Measurements from ENCODE around the gene SLC12A2. TPM values are rescaled to one million over a fixed set of nuclear protein-coding genes. Genes with fewer than 3 reads are reported as not detected.

SLC12A2 gene
- total RNA-seq, 1 experiment from 2014 or later, result 31.4 TPM

GRCh38 chr5:128213340-128213739, 129.8 kb downstream of the SLC12A2 start:
- Histone ChIP-seq H3K9me3 (replicated peaks) (no peaks in the 10 kb centered on the region), H3K27me3 (no peaks in the 10 kb centered on the region), H3K27ac (no peak overlapping the region), H3K4me1 (peaks cover 2% of the 10 kb centered on the region; the same call in 1 of the 2 replicates), H3K4me3 (no peak overlapping the region), H3K36me3 (no peaks in the 10 kb centered on the region)
- peak; percentile 56 to 75 for DNase-seq

GRCh38 chr5:128213833-128214232, 130.3 kb downstream of the SLC12A2 start:
- Histone ChIP-seq H3K4me1 (peaks cover 2% of the 10 kb centered on the region; the same call in 1 of the 2 replicates), H3K9me3 (replicated peaks) (no peaks in the 10 kb centered on the region), H3K36me3 (no peaks in the 10 kb centered on the region), H3K4me3 (no peak overlapping the region), H3K27me3 (no peaks in the 10 kb centered on the region), H3K27ac (no peak overlapping the region)
- DNase-seq, result no peak

DNA sequence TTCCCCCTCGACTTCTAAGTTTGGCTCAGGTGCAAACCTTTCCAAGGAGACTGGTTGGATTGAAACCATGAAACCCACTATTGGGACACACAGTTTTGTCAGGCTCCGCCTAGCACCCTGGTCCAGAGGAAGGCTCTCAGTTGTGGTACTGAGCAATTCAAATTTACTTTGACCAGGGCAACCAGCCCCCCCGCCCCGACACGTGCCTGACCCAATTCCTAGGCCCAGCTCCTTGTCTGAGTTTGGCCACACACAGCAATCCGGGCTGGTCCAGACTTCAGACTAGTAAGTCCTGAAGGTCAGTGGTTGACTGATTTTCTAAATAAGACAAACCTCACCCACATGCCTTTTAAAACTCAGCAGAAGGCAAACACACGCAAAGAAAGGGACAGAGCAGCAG, 132.7 kb downstream of the SLC12A2 start:
- H3K4me1 ChIP-seq, result peaks cover 2% of the 10 kb centered on the region; the same call in 1 of the 2 replicates
- H3K27ac ChIP-seq, result no peak overlapping the region
- no peaks in the 10 kb centered on the region for H3K9me3 ChIP-seq (replicated peaks)
- H3K4me3 ChIP-seq, result no peak overlapping the region
- DNase-seq, result no peak
- no peaks in the 10 kb centered on the region for H3K27me3 ChIP-seq
- H3K36me3 ChIP-seq, result no peaks in the 10 kb centered on the region

DNA sequence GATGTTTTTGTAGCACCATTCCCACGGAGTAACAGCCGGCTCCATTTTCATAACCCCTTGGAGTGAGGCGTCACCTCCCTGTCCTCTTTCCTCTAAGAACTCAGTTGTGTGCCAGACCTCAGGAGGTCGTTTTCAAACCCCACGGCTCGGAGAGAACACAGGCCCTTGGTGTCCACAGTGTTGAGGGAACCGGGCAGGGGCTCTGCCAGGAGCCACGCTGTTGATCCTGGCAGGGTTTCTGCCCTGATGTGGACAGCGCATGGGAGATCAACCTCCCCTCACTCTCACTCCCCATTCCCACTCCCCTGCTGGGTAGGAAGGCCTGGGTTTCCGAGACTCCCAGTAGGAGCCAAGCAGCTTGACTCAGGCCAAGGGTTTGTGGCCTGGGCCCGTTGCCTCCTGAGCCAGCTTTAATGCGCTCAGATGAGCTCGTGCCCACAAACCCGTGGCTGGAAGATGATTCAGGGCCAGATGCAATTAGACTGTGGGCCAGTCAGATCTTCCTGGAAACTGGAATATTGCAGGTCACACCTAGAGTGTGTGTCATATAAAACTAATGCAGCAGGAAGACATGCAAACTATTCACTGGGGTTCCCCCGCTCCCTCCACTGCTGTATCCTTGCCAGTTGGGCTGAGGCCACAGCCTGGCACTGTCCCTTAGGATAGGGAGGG, 133.4 kb downstream of the SLC12A2 start:
- Histone ChIP-seq H3K27ac (no peak overlapping the region), H3K9me3 (replicated peaks) (no peaks in the 10 kb centered on the region), H3K36me3 (no peaks in the 10 kb centered on the region), H3K27me3 (no peaks in the 10 kb centered on the region), H3K4me1 (peaks cover 2% of the 10 kb centered on the region; the same call in 1 of the 2 replicates), H3K4me3 (no peak overlapping the region)
- DNase-seq, result no peak

DNA sequence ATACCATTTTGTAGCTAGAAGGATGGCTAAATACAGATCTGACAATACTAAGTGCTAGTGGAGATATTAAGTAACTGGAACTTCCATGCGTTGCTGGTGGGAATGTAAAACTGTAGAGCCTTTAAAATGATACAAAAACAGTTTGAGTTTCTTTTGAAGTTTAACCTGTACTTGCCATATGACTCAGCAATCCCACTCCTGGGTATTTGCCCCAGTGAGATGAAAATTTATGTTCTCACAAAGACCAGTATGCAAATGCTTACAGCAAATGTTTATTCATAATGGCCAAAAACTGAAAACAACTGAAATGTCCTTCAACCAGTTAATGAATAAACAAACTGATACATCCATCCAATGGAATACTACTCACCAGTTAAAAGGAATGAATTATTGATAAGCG, 137.3 kb downstream of the SLC12A2 start:
- H3K4me1 ChIP-seq, result peaks cover 11% of the 10 kb centered on the region
- H3K9me3 ChIP-seq (replicated peaks), result no peaks in the 10 kb centered on the region
- no peak for DNase-seq
- H3K27me3 ChIP-seq, result no peaks in the 10 kb centered on the region
- H3K36me3 ChIP-seq, result no peaks in the 10 kb centered on the region
- H3K4me3 ChIP-seq, result no peak overlapping the region
- no peak overlapping the region for H3K27ac ChIP-seq

GRCh38 chr5:128224336-128224735, 140.8 kb downstream of the SLC12A2 start:
- H3K36me3 ChIP-seq, result no peaks in the 10 kb centered on the region
- no peaks in the 10 kb centered on the region for H3K27me3 ChIP-seq
- peaks cover 24% of the 10 kb centered on the region for H3K4me1 ChIP-seq
- DNase-seq, result no peak
- H3K4me3 ChIP-seq, result no peak overlapping the region
- H3K9me3 ChIP-seq (replicated peaks), result no peaks in the 10 kb centered on the region
- H3K27ac ChIP-seq, result no peak overlapping the region

DNA sequence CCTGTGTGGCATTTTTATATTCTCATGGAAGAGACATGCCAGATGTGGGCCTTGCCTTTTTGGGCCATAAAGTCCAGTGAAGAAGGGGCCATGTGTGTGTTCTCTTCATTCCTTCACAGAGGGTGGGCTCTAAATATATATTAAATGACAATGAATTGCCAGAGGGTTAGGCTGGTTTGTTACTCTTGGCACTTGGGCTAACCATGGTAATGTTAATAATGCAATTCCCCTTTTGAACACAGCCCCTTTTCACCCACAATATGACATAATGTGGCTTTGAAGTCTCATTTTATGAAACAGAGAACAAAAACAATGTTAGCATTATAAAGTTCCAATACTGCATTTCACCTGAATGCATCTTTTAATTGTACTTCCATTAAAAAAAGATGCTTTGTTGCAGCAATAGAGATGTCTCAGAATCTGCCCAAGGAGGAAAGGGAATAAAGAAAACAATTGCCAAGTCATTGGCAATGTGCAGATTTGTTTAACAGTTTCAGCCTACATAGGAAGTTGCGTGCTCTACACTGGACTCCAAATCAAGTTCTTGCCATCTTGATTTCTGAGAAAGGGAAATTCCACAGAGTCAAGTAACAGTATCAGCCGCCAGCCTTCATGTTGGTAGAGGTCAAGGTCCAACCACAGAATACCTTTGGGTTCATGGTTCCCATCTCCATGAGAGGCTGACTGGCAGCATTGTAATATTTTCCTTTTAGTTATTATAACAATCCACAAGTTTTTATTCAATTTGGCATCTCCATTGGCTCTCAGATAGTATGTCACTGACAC, 141.9 kb downstream of the SLC12A2 start:
- Histone ChIP-seq H3K9me3 (replicated peaks) (no peaks in the 10 kb centered on the region), H3K4me3 (no peak overlapping the region), H3K4me1 (peaks cover 24% of the 10 kb centered on the region), H3K27ac (no peak overlapping the region), H3K27me3 (no peaks in the 10 kb centered on the region), H3K36me3 (no peaks in the 10 kb centered on the region)
- peak; percentile 57 to 79 for DNase-seq

- no peak overlapping the region for H3K27ac ChIP-seq
- H3K9me3 ChIP-seq (replicated peaks), result no peaks in the 10 kb centered on the region
- DNase-seq, result peak; percentile 17 to 19
- no peak overlapping the region for H3K4me3 ChIP-seq
- no peaks in the 10 kb centered on the region for H3K27me3 ChIP-seq
- H3K36me3 ChIP-seq, result no peaks in the 10 kb centered on the region
- peaks cover 24% of the 10 kb centered on the region for H3K4me1 ChIP-seq
Observed at GRCh38 chr5:128228008-128228407, 144.4 kb downstream of the SLC12A2 start.

GRCh38 chr5:128228521-128228920, 145.0 kb downstream of the SLC12A2 start:
- DNase-seq, result no peak
- H3K4me1 ChIP-seq, result peaks cover 24% of the 10 kb centered on the region
- no peaks in the 10 kb centered on the region for H3K27me3 ChIP-seq
- H3K36me3 ChIP-seq, result no peaks in the 10 kb centered on the region
- H3K9me3 ChIP-seq (replicated peaks), result no peaks in the 10 kb centered on the region
- no peak overlapping the region for H3K4me3 ChIP-seq
- no peak overlapping the region for H3K27ac ChIP-seq

DNA sequence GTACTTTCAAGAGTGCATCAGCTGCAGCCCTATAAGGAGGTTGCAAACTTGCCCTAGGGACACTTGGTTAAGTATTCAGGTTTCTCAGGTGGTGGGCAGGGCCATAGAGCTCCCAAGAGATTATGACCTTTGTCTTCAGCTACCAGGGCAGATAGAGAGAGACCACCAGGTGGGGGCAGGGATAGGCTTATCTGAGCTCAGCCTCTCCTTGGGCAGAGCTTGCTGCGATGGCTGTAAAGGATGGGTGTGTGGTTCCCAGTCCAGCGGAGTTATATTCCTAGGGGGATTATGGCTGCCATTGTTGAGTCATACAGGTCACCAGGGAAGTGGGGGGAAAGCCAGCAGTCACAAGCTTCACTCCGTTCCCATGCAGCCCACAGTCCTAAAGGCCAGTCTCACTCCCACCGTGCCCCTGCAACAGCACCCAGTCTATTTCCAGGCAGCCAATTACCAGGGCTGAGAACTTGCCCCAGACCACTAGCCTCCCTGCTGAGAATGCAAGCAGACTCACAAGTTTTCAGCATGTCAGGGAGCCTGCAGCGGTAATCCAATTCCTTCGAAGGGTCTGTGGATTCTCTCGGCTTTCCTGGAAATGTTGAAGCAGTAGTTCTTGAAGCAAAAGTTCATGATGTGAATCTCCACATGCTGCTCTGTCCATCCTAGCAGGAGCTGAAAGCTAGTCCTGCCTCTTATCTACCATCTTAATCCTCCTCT, 151.5 kb downstream of the SLC12A2 start:
- DNase-seq, result no peak
- Histone ChIP-seq H3K4me1 (no peaks in the 10 kb centered on the region), H3K27me3 (no peaks in the 10 kb centered on the region), H3K36me3 (no peaks in the 10 kb centered on the region), H3K27ac (no peak overlapping the region), H3K4me3 (no peak overlapping the region), H3K9me3 (replicated peaks) (no peaks in the 10 kb centered on the region)

DNA sequence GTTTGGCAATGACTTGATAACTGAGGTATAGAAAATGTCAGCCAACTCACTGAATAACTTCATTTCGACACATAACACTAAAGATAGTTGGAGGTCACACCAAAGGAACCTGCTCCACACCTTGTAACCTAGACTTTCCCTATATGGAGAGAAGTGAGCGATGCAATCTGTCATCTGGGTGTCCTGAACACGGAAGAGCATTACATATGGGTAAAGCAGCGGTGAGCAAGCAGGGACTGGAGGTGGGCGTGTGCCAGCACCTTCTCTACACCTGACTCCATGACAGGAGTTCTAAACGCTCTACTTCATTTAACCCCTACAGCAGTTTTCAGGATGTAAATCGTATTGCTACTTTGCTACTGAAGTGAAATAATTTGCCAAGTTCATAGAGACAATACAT, 152.8 kb downstream of the SLC12A2 start:
- Histone ChIP-seq H3K36me3 (no peaks in the 10 kb centered on the region), H3K4me3 (no peak overlapping the region), H3K27ac (no peak overlapping the region), H3K4me1 (no peaks in the 10 kb centered on the region), H3K9me3 (replicated peaks) (no peaks in the 10 kb centered on the region; the same call in 1 of the 2 replicates), H3K27me3 (no peaks in the 10 kb centered on the region)
- no peak for DNase-seq

GRCh38 chr5:128237000-128237399, 153.4 kb downstream of the SLC12A2 start:
- Histone ChIP-seq H3K36me3 (no peaks in the 10 kb centered on the region), H3K9me3 (replicated peaks) (no peaks in the 10 kb centered on the region; the same call in 1 of the 2 replicates), H3K27me3 (no peaks in the 10 kb centered on the region), H3K4me3 (no peak overlapping the region), H3K27ac (no peak overlapping the region), H3K4me1 (no peaks in the 10 kb centered on the region)
- no peak for DNase-seq

- Histone ChIP-seq H3K9me3 (replicated peaks) (no peaks in the 10 kb centered on the region; the same call in 1 of the 2 replicates), H3K4me1 (no peaks in the 10 kb centered on the region), H3K36me3 (no peaks in the 10 kb centered on the region), H3K4me3 (no peak overlapping the region), H3K27me3 (no peaks in the 10 kb centered on the region), H3K27ac (no peak overlapping the region)
- peak in 1 of 2 experiments; percentile 18 for DNase-seq
Observed at GRCh38 chr5:128237546-128237945, 154.0 kb downstream of the SLC12A2 start.

All from SJCRH30 (cell line).